WERI-Rb-1 (cell line): ENCODE data around the gene ORC4.

Source experiments
- DNase-seq: peaks from one replicate; pipeline ENCODE4 v3.0.0-alpha.2; 2020
- H3K27ac ChIP-seq: fragments of 250-450 bp; sonication (Bioruptor Pico); 2 replicates; pipeline ENCODE4 v1.5.1; 2020; ENCODE audit warnings: mild to moderate bottlenecking, moderate library complexity
- H3K27me3 ChIP-seq: fragments of 250-450 bp; sonication (Bioruptor Pico); 2 replicates; pipeline ENCODE4 v1.5.1; 2021; ENCODE audit warnings: mild to moderate bottlenecking, low read depth, moderate library complexity; ENCODE audit not compliant: insufficient read depth, severe bottlenecking
- H3K36me3 ChIP-seq: fragments of 250-450 bp; sonication (Bioruptor Pico); 2 replicates; pipeline ENCODE4 v1.5.1; 2020; ENCODE audit warnings: mild to moderate bottlenecking, moderate library complexity
- H3K4me3 ChIP-seq: 2 replicates; pipeline ENCODE4 v1.5.1; 2011; ENCODE audit warnings: low read depth, mild to moderate bottlenecking, control low read depth, low read length
- H3K9me3 ChIP-seq: fragments of 250-450 bp; sonication (Bioruptor Pico); 2 replicates; pipeline ENCODE4 v1.5.1; 2021; ENCODE audit warnings: mild to moderate bottlenecking, moderate library complexity; ENCODE audit not compliant: severe bottlenecking
- TF ChIP-seq, protein P1 (sequence below): IDR thresholded peaks from 2 replicates; pipeline ENCODE4 v1.5.1; 2011; ENCODE audit warnings: low read depth, mild to moderate bottlenecking, control low read depth, inconsistent platforms, low read length

The ORC4 gene

DNA sequence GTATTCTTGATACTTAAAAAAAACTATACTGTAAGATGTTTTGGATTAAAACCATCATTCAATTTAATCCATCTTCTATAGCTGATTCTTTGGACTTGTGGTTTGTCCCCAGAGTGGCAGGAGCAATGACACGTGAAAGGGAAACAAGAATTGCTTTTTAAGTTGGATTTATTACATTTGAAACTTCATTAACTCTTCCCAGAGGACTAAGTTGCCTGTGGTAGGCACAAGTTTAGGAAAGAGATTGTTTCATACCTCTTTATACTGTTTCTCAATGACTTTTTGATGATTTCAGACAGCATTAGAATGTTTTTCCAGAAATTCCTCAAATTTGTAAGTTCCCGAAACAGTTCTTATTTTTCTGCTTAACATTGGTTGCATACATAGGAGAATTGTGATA lies 134.4 kb downstream of the ORC4 start:
- TF ChIP-seq, protein P1, sequence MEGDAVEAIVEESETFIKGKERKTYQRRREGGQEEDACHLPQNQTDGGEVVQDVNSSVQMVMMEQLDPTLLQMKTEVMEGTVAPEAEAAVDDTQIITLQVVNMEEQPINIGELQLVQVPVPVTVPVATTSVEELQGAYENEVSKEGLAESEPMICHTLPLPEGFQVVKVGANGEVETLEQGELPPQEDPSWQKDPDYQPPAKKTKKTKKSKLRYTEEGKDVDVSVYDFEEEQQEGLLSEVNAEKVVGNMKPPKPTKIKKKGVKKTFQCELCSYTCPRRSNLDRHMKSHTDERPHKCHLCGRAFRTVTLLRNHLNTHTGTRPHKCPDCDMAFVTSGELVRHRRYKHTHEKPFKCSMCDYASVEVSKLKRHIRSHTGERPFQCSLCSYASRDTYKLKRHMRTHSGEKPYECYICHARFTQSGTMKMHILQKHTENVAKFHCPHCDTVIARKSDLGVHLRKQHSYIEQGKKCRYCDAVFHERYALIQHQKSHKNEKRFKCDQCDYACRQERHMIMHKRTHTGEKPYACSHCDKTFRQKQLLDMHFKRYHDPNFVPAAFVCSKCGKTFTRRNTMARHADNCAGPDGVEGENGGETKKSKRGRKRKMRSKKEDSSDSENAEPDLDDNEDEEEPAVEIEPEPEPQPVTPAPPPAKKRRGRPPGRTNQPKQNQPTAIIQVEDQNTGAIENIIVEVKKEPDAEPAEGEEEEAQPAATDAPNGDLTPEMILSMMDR = no peak
- H3K4me3 ChIP-seq = no peak overlapping the region
- no peak for DNase-seq

DNA sequence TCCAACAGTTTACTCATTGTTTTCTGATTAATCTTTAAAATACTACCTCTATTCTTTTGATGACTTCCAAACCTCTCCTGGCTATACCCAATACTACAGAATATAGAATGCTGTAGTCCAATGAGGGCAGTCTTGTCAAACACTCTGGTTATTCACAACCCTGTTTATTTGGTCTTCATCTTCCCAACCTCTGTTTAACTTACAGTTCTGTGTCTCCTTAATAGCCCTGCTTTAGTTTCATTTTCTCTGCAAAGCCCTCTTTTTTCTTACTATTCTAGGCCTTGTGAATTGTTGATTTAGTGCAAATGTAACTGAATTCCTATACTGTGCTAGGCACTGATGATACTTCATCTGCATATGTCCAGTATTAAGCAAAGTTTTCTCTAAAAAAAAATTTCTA lies 135.7 kb downstream of the ORC4 start:
- Histone ChIP-seq H3K27me3 (no peaks in the 10 kb centered on the region), H3K36me3 (no peaks in the 10 kb centered on the region), H3K27ac (no peak overlapping the region), H3K9me3 (no peaks in the 10 kb centered on the region), H3K4me3 (no peak overlapping the region)
- TF ChIP-seq, protein P1 = no peak
- DNase-seq = no peak

More for the DNA sequence above, 134.4 kb downstream of the ORC4 start:
- no peaks in the 10 kb centered on the region for H3K9me3 ChIP-seq
- no peak overlapping the region for H3K27ac ChIP-seq
- H3K27me3 ChIP-seq = no peaks in the 10 kb centered on the region
- H3K36me3 ChIP-seq = no peaks in the 10 kb centered on the region

DNA sequence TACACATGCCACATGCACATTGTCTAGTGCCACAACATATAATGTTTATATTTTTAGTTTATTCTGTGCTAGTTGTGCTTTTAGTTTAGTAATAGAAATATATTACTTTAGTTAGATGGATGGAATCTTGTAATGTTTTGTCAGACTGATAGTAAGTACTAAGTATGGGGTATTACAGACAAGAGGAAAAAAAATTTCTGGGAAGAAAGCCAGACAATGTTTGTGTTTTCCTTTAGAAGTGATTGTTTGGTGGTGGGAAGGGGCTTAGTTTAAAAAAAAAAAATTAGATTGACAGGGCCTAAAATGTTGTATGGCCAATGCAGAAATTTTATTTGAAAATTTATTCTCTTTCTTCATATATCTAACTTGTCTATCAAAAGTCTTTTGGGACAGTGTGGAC lies 137.9 kb downstream of the ORC4 start:
- Histone ChIP-seq H3K27me3 (no peaks in the 10 kb centered on the region), H3K4me3 (no peak overlapping the region), H3K27ac (no peak overlapping the region), H3K9me3 (no peaks in the 10 kb centered on the region), H3K36me3 (no peaks in the 10 kb centered on the region)
- DNase-seq = no peak
- TF ChIP-seq, protein P1 = no peak
